ENCODE data around the gene ABL2.
A peak's percentile ranks its signal among the peaks of the same experiment; 100 is the strongest.
"Not testable (repeated sequence)": the region's sequence is repeated elsewhere in the genome, so short reads cannot be mapped to it uniquely, and the experiment has no call there.

The ABL2 gene

GRCh38 chr1:179234863-179235262 is 5.4 kb upstream of the ABL2 start:
- H3K4me3 ChIP-seq (ENCODE audit: low read length): no peak overlapping the region
- DNase-seq (ENCODE audit: low read depth): no peak
- TF ChIP-seq CTCF (conservative IDR thresholded peaks at IDR 0.05; ENCODE audit: low read length): no peak

- H3K4me3 ChIP-seq (ENCODE audit: low read length): no peak overlapping the region
- peak; percentile 21 for DNase-seq (ENCODE audit: low read depth)
- TF ChIP-seq CTCF (conservative IDR thresholded peaks at IDR 0.05; ENCODE audit: low read length): no peak
Observed at GRCh38 chr1:179231923-179232322, 2.4 kb upstream of the ABL2 start.

- DNase-seq (ENCODE audit: low read depth): no peak
- no peak for TF ChIP-seq CTCF (conservative IDR thresholded peaks at IDR 0.05; ENCODE audit: low read length)
- no peak overlapping the region for H3K4me3 ChIP-seq (ENCODE audit: low read length)
Observed at GRCh38 chr1:179230721-179231120, 1.2 kb upstream of the ABL2 start.

GRCh38 chr1:179230251-179230650 is 774 bp upstream of the ABL2 start:
- no peak for DNase-seq (ENCODE audit: low read depth)
- TF ChIP-seq CTCF (conservative IDR thresholded peaks at IDR 0.05; ENCODE audit: low read length): no peak

GRCh38 chr1:179228783-179229213 is 679 bp downstream of the ABL2 start:
- peak overlapping the region; percentile 84 for H3K4me3 ChIP-seq (ENCODE audit: low read length)
- peak; percentile 29 for DNase-seq (ENCODE audit: low read depth)
- no peak for TF ChIP-seq CTCF (conservative IDR thresholded peaks at IDR 0.05; ENCODE audit: low read length)

More at GRCh38 chr1:179230251-179230650, 774 bp upstream of the ABL2 start:
- peak overlapping the region; percentile 78 for H3K4me3 ChIP-seq (ENCODE audit: low read length)

- no peak for TF ChIP-seq CTCF (conservative IDR thresholded peaks at IDR 0.05; ENCODE audit: low read length)
- DNase-seq (ENCODE audit: low read depth): no peak
- H3K4me3 ChIP-seq (ENCODE audit: low read length): no peak overlapping the region
Observed at GRCh38 chr1:179226738-179227137, 2.7 kb downstream of the ABL2 start.

GRCh38 chr1:179224466-179224865 is 5.0 kb downstream of the ABL2 start:
- DNase-seq (ENCODE audit: low read depth); H3K4me3 ChIP-seq (ENCODE audit: low read length): not testable (repeated sequence)

- not testable (repeated sequence) for H3K4me3 ChIP-seq (ENCODE audit: low read length); DNase-seq (ENCODE audit: low read depth)
Observed at GRCh38 chr1:179221121-179221520, 8.4 kb downstream of the ABL2 start.

Measured in AG10803 (cell line).